ENCODE data around the gene FAM53B.

DNA sequence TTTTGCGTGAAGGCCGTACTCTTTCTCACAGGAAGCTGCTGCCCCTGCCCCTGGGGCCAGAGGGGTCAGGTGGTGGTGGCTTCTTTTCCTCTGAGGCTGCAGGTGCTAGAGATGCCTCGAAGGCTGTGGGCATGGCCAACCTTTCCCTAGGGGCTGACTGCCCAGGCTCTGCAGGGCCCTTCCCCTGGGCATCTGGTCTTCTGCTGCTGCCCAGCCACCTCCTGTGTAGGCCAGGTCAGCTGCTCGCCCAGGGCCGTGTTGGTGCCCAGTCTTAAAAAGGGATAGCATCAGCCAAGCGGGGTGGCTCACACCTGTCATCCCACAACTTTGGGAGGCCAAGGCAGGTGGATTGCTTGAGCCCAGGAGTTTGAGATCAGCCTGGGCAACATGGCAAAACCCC lies 114.3 kb downstream of the FAM53B start:
- TF ChIP-seq, protein P1, sequence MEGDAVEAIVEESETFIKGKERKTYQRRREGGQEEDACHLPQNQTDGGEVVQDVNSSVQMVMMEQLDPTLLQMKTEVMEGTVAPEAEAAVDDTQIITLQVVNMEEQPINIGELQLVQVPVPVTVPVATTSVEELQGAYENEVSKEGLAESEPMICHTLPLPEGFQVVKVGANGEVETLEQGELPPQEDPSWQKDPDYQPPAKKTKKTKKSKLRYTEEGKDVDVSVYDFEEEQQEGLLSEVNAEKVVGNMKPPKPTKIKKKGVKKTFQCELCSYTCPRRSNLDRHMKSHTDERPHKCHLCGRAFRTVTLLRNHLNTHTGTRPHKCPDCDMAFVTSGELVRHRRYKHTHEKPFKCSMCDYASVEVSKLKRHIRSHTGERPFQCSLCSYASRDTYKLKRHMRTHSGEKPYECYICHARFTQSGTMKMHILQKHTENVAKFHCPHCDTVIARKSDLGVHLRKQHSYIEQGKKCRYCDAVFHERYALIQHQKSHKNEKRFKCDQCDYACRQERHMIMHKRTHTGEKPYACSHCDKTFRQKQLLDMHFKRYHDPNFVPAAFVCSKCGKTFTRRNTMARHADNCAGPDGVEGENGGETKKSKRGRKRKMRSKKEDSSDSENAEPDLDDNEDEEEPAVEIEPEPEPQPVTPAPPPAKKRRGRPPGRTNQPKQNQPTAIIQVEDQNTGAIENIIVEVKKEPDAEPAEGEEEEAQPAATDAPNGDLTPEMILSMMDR (IDR thresholded peaks at IDR 0.05 in 4 of 5, conservative IDR thresholded peaks at IDR 0.05 in 1 of 5), result no peak
- TF ChIP-seq POLR2A (IDR thresholded peaks at IDR 0.05), result no peak

All from gastrocnemius medialis (tissue), 4 donors.